Small intestine (tissue), 7 donors: ENCODE results near the gene NLK. TPM values are rescaled to one million over a fixed set of nuclear protein-coding genes. Genes with fewer than 3 reads are reported as not detected.

Source experiments
- DNase-seq, 2 donors: peaks; one replicate each; pipeline versions ENCODE4 v3.0.0 to v3.0.0-alpha.2; 2013
- FAIRE-seq: peaks from 2 replicates; lab custom pipeline; 2012; peaks lifted over from hg19 to GRCh38; lab: Jason Lieb, UNC
- H3K27ac ChIP-seq, 3 donors: one replicate each; pipeline ENCODE4 v1.5.1; 2013; ENCODE audit warnings: low read length in 2 of 3, mild to moderate bottlenecking in 2 of 3, control low read depth in 1 of 3, inconsistent platforms in 1 of 3, low read depth in 1 of 3, moderate library complexity in 1 of 3
- H3K27me3 ChIP-seq, 3 donors: one replicate each; pipeline ENCODE4 v1.6.1; 2013; ENCODE audit warnings: low read length in 3 of 3, inconsistent platforms in 1 of 3; ENCODE audit not compliant: control insufficient read depth in 3 of 3, insufficient read depth in 3 of 3
- H3K36me3 ChIP-seq, 3 donors: one replicate each; pipeline ENCODE4 v1.6.1; 2013; ENCODE audit warnings: low read length in 3 of 3, inconsistent platforms in 1 of 3, low read depth in 1 of 3, mild to moderate bottlenecking in 1 of 3, moderate library complexity in 1 of 3; ENCODE audit not compliant: control insufficient read depth in 3 of 3, insufficient read depth in 2 of 3
- H3K4me1 ChIP-seq, 3 donors: one replicate each; pipeline ENCODE4 v1.6.1; 2013; ENCODE audit warnings: low read length in 2 of 3, inconsistent platforms in 1 of 3, low read depth in 1 of 3, mild to moderate bottlenecking in 1 of 3, moderate library complexity in 1 of 3; ENCODE audit not compliant: control insufficient read depth in 3 of 3, insufficient read depth in 2 of 3
- H3K4me3 ChIP-seq, 3 donors: one replicate each; pipeline ENCODE4 v1.5.1; 2013; ENCODE audit warnings: low read length in 3 of 3, control low read depth in 1 of 3, inconsistent platforms in 1 of 3, low read depth in 1 of 3, mild to moderate bottlenecking in 1 of 3, moderate library complexity in 1 of 3
- H3K9me3 ChIP-seq, 2 donors: one replicate each; pipeline ENCODE4 v1.6.1; 2013; ENCODE audit warnings: low read depth in 1 of 2, low read length in 1 of 2; ENCODE audit not compliant: control insufficient read depth in 2 of 2, insufficient read depth in 1 of 2
- WGBS, 3 donors: extraction: QIAGEN DNeasy Blood & Tissue Kit; methylation state at CpG; one replicate each; pipeline ENCODE4 v1.1.7; 2013; 5-methylcytosine and 5-hydroxymethylcytosine counted together
- polyA plus RNA-seq, 4 donors: library from polyadenylated mRNA; stranded (reverse) in 3 of 4; unstranded in 1 of 4; fragments of 200-250 nt in 3 of 4; fragments of 120-200 nt in 1 of 4; gene quantifications; one replicate each; pipeline versions ENCODE4 v1.2.1 to v1.2.3, GENCODE V29; 2013
- donor health status: healthy with polysubstance abuse.
- donor health status: control.
- donor health status: control.
- donor health status: Bipolar disorder and iron deficiency.
- donor health status: healthy.

NLK gene
- polyA plus RNA-seq, 4 donors = 7.0 to 13.3 (median 10.0) TPM

- H3K27me3 ChIP-seq = no peaks in the 10 kb centered on the region
- H3K4me3 ChIP-seq = no peak overlapping the region
- H3K36me3 ChIP-seq = no peaks in the 10 kb centered on the region
- FAIRE-seq = no peak
- H3K4me1 ChIP-seq = no peaks in the 10 kb centered on the region
- H3K27ac ChIP-seq = no peak overlapping the region
- H3K9me3 ChIP-seq = no peaks in the 10 kb centered on the region
- peak; percentile 37 to 42 for DNase-seq
- WGBS, 3 donors = 27 to 63% (median 43%) methylated on average over 4 of the region's 4 CpGs
These were observed 83.3 kb downstream of the NLK start for GRCh38 chr17:28125526-28126378.

DNA sequence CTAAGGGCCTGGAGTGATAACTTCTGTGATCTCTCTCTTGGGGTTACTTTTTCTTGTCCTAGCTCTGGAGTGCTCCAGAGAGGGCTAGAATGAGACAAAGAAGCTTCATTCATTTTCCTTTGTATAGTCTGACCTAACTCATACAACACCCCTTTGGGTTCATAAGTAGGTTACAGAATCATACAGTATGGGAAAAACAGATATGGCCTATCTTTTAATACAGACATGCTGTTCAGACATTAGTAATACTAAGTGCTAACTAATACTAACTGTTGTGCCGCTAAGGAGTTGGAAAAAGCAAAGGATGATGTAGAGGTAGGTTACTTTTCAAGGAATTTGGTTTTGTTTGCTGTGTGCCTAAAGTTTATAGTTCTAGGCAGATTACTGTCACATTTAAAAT is 84.7 kb downstream of the NLK start:
- Histone ChIP-seq H3K9me3 (no peaks in the 10 kb centered on the region), H3K27me3 (no peaks in the 10 kb centered on the region), H3K27ac (no peak overlapping the region), H3K36me3 (no peaks in the 10 kb centered on the region), H3K4me1 (no peaks in the 10 kb centered on the region), H3K4me3 (no peak overlapping the region)
- WGBS, 3 donors = 94 to 100% (median 97%) methylated on average over 1 of the region's 1 CpG
- DNase-seq = no peak
- FAIRE-seq = no peak

DNA sequence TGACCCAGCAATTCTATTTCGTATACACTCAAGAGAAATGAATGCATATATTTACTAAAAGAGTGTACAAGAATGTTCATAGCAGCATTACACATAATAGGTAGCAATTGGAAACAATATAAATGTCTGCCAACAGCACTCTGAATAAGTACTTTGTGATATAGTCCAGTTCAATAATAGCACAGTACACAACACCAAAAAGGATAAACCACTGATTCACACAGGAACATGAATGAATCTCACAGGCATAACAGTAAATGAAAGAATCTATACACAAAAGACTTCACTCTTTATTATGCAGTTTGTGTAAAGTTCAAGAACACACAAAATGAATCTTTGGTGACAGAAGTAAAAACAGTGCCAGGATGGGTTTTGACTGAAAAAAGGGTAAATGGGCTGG is 86.3 kb downstream of the NLK start:
- no peak for FAIRE-seq
- 95 to 100% (median 97%) methylated on average over 1 of the region's 1 CpG for WGBS, 3 donors
- no peak overlapping the region for H3K27ac ChIP-seq

DNA sequence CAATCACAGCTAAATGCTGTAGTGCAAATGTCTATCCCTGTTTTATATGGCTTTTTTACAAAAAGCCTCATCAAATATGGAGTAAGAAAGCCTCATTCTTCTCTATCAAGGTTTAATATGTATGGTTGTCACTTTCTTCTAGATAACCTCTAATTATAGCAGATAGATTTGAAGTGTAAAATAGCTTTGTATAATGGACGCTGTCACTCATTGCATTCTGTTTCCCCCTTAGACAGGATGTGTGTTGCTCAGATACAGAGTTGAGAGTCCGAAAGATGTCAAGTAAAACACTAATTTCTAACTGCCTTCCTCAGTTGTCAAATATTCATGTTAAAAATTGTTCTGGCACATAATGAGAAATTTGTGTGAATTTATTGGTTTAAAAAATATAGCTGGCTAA is 88.0 kb downstream of the NLK start:
- no peak overlapping the region for H3K27ac ChIP-seq
- FAIRE-seq (no peak), DNase-seq (no peak)
- no peaks in the 10 kb centered on the region for H3K9me3 ChIP-seq
- WGBS, 3 donors = 91 to 98% (median 98%) methylated on average over 2 of the region's 2 CpGs
- H3K36me3 ChIP-seq = peaks cover 0 to 5% (median 0%) of the 10 kb centered on the region in 3 donors
- no peaks in the 10 kb centered on the region for H3K4me1 ChIP-seq
- H3K4me3 ChIP-seq = no peak overlapping the region
- H3K27me3 ChIP-seq = no peaks in the 10 kb centered on the region

More for the DNA sequence above, 86.3 kb downstream of the NLK start:
- Histone ChIP-seq H3K9me3 (no peaks in the 10 kb centered on the region), H3K27me3 (no peaks in the 10 kb centered on the region), H3K4me1 (no peaks in the 10 kb centered on the region), H3K36me3 (peaks cover 0 to 3% (median 0%) of the 10 kb centered on the region in 3 donors), H3K4me3 (no peak overlapping the region)
- DNase-seq = no peak

DNA sequence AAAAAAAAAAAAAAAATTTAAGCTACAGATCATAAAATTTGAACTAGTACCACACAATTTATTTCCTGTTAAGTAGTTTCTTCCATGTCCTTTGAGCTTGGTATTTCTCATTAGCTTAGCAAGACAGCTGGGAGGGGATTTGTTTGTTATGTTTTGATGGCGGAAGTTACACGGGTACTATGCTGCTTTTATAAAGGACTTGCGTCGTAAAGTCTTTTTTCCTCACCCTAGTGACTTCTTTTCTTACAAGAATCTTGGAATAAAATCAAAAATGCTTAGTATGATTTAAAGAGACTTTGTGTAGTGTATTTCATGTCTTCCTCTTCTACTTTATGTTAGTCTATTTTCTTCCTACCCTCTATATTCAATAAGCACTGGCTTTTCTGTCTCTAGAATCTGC is 89.1 kb downstream of the NLK start:
- FAIRE-seq = no peak
- no peaks in the 10 kb centered on the region for H3K27me3 ChIP-seq
- no peak overlapping the region for H3K4me3 ChIP-seq
- no peak for DNase-seq
- no peaks in the 10 kb centered on the region for H3K4me1 ChIP-seq
- 61 to 91% (median 86%) methylated on average over 4 of the region's 4 CpGs for whole genome bisulfite sequencing, 3 donors
- H3K9me3 ChIP-seq = no peaks in the 10 kb centered on the region
- H3K27ac ChIP-seq = no peak overlapping the region
- H3K36me3 ChIP-seq = peaks cover 0 to 5% (median 0%) of the 10 kb centered on the region in 3 donors

DNA sequence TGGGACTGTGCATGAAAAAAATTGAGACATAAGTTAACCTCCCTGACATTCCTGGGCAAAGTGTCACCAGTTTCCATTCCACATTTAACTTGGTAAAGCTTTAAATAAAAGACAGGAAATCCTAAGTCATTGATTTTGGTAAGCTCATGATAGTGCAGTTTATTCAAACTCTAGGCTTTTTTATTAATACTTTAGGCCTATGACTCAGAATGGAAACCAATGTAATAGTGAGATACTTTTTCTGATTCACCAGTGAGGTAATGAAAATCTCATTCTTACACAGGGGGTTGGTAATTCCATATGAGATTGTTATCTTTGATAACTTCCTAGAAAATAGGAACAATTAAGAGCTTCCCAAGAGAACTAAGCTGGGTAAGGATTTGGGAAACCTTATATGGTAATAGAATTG is 91.1 kb downstream of the NLK start:
- FAIRE-seq (no peak), DNase-seq (no peak)
- Histone ChIP-seq H3K4me3 (no peak overlapping the region), H3K4me1 (no peaks in the 10 kb centered on the region), H3K27ac (no peak overlapping the region), H3K9me3 (no peaks in the 10 kb centered on the region), H3K27me3 (no peaks in the 10 kb centered on the region), H3K36me3 (peaks cover 0 to 5% (median 0%) of the 10 kb centered on the region in 3 donors)

GRCh38 chr17:28136923-28137322 is 94.4 kb downstream of the NLK start:
- Histone ChIP-seq H3K4me3 (no peak overlapping the region), H3K27me3 (no peaks in the 10 kb centered on the region), H3K27ac (no peak overlapping the region), H3K9me3 (no peaks in the 10 kb centered on the region), H3K4me1 (no peaks in the 10 kb centered on the region), H3K36me3 (peaks cover 0 to 5% (median 0%) of the 10 kb centered on the region in 3 donors)
- DNase-seq (no peak), FAIRE-seq (no peak)
- WGBS, 3 donors = 97 to 98% (median 98%) methylated on average over 3 of the region's 3 CpGs

DNA sequence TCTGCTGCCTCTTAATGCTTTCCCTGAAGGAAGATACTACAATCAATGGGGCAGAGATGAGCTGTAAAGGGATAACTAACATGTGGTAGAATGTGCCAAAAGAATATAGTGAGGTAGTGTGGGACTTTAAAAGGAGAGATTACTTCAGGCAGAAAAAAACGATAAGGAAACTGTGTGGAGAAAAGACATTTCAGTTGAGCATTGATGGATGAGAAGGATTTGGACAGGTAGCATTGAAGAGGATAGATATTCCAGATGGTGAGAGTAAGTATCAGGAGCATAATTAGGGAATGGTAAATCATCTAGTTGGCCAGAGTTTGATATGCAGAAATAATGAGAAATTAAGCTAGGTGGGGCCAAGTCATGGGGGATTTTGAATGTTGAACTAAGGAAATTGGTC is 97.3 kb downstream of the NLK start:
- FAIRE-seq = no peak

More for the DNA sequence above, 97.3 kb downstream of the NLK start:
- Histone ChIP-seq H3K36me3 (no peaks in the 10 kb centered on the region), H3K27ac (peak overlapping the region in 1 of 3 donors; percentile 11), H3K4me1 (no peaks in the 10 kb centered on the region), H3K27me3 (no peaks in the 10 kb centered on the region), H3K9me3 (no peaks in the 10 kb centered on the region), H3K4me3 (no peak overlapping the region)
- WGBS, 3 donors = 76 to 82% (median 80%) methylated on average over 1 of the region's 1 CpG
- DNase-seq = no peak
